HEK293 (cell line): ENCODE results near the gene TBX15.

ENCODE experiments used
- CTCF ChIA-PET: fragments of 350-600 bp; formaldehyde crosslinking; extraction: SDS; loops from one replicate; lab custom pipeline; 2021; ENCODE audit warnings: antibody characterized with exemption; lab: Yijun Ruan, JAX
- POLR2A ChIA-PET: fragments of 300-600 bp; formaldehyde crosslinking; extraction: SDS; loops from one replicate; lab custom pipeline; 2020; ENCODE audit warnings: antibody characterized with exemption, inconsistent platforms; lab: Yijun Ruan, JAX
- H3K27ac ChIP-seq: fragments of 200-500 bp; sonication (Bioruptor generic); 2 replicates; pipeline ENCODE4 v1.5.1; 2014; ENCODE audit warnings: low read depth, low read length, control low read depth, inconsistent platforms; ENCODE audit errors: extremely low read depth
- H3K36me3 ChIP-seq, 2 experiments: fragments of 200-500 bp in 1 of 2; sonication (Bioruptor generic) in 1 of 2; 1 replicate in 1 of 2; 2 replicates in 1 of 2; pipeline ENCODE4 v1.5.1; 2014 to 2017; ENCODE audit warnings: inconsistent platforms in 2 of 2, low read length in 2 of 2; ENCODE audit not compliant: control insufficient read depth in 2 of 2, insufficient read depth in 1 of 2
- H3K4me1 ChIP-seq: fragments of 200-500 bp; sonication (Bioruptor generic); 2 replicates; pipeline ENCODE4 v1.5.1; 2014; ENCODE audit warnings: mild to moderate bottlenecking, low read length, inconsistent platforms; ENCODE audit not compliant: control insufficient read depth, insufficient read depth
- H3K4me3 ChIP-seq: 2 replicates; pipeline ENCODE4 v1.5.1; 2011; ENCODE audit warnings: low read depth, mild to moderate bottlenecking, control low read depth, low read length, moderate library complexity
- H3K9me3 ChIP-seq: fragments of 200-500 bp; sonication (Bioruptor generic); 2 replicates; pipeline ENCODE4 v1.5.1; 2014; ENCODE audit warnings: low read depth, low read length, inconsistent platforms; ENCODE audit not compliant: control insufficient read depth, insufficient read depth
- HOXD13 ChIP-seq: sonication (generic); formaldehyde crosslinking; IDR thresholded peaks from 2 replicates; pipeline ENCODE4 v1.8.0; 2022; ENCODE audit warnings: missing genetic modification reagents, borderline replicate concordance
- PRDM1 ChIP-seq: fragments of 450-650 bp; formaldehyde crosslinking; IDR thresholded peaks from 2 replicates; pipeline ENCODE4; 2016; ENCODE audit warnings: missing biosample characterization, missing genetic modification characterization
- PRDM4 ChIP-seq: fragments of 450-650 bp; formaldehyde crosslinking; IDR thresholded peaks from 2 replicates; pipeline ENCODE4 v1.5.1; 2017; ENCODE audit warnings: missing biosample characterization, missing genetic modification characterization
- REPIN1 ChIP-seq: fragments of 450-650 bp; formaldehyde crosslinking; IDR thresholded peaks from 2 replicates; pipeline ENCODE4 v1.5.1; 2017; ENCODE audit warnings: missing biosample characterization, missing genetic modification characterization, low read depth
- SCRT2 ChIP-seq: fragments of 450-650 bp; formaldehyde crosslinking; IDR thresholded peaks from 2 replicates; pipeline ENCODE4 v1.5.1; 2016; ENCODE audit warnings: missing biosample characterization, missing genetic modification characterization
- ZBTB8A ChIP-seq: fragments of 450-650 bp; formaldehyde crosslinking; IDR thresholded peaks from 2 replicates; pipeline ENCODE4 v1.5.1; 2016; ENCODE audit warnings: missing biosample characterization, missing genetic modification characterization
- ZIC2 ChIP-seq: fragments of 450-650 bp; formaldehyde crosslinking; IDR thresholded peaks from 2 replicates; pipeline ENCODE4 v1.5.1; 2016; ENCODE audit warnings: missing biosample characterization, missing genetic modification characterization
- ZNF112 ChIP-seq: fragments of 450-650 bp; formaldehyde crosslinking; IDR thresholded peaks from 2 replicates; pipeline ENCODE4 v1.5.0; 2017; ENCODE audit warnings: missing biosample characterization, missing genetic modification characterization
- ZNF132 ChIP-seq: fragments of 450-650 bp; formaldehyde crosslinking; IDR thresholded peaks from 2 replicates; pipeline ENCODE4 v1.5.1; 2017; ENCODE audit warnings: missing biosample characterization, missing genetic modification characterization, borderline replicate concordance
- ZNF350 ChIP-seq: fragments of 450-650 bp; formaldehyde crosslinking; IDR thresholded peaks from 2 replicates; pipeline ENCODE4 v1.5.0; 2017; ENCODE audit warnings: missing biosample characterization, mild to moderate bottlenecking, missing genetic modification characterization
- ZNF366 ChIP-seq: fragments of 450-650 bp; formaldehyde crosslinking; conservative IDR thresholded peaks from 2 replicates; pipeline ENCODE4 v1.5.1; 2016; ENCODE audit warnings: missing biosample characterization, missing genetic modification characterization
- ZNF501 ChIP-seq: fragments of 450-650 bp; formaldehyde crosslinking; IDR thresholded peaks from 2 replicates; pipeline ENCODE4 v1.5.1; 2016; ENCODE audit warnings: missing biosample characterization, missing genetic modification characterization
- ZNF664 ChIP-seq: fragments of 450-650 bp; formaldehyde crosslinking; IDR thresholded peaks from 2 replicates; pipeline ENCODE4 v1.5.1; 2016; ENCODE audit warnings: missing biosample characterization, missing genetic modification characterization
- ZNF843 ChIP-seq: fragments of 450-650 bp; formaldehyde crosslinking; IDR thresholded peaks from 2 replicates; pipeline ENCODE4 v1.5.1; 2016; ENCODE audit warnings: missing biosample characterization, missing genetic modification characterization

TBX15 gene

GRCh38 chr1:118963456-118964430 lies 24.4 kb downstream of the TBX15 start (continued):
- TF ChIP-seq ZNF366 = peak; percentile 36; the same call in 1 of the 2 replicates
- TF ChIP-seq, all 188 proteins: peak for 21

- no peaks in the 10 kb centered on the region for H3K9me3 ChIP-seq
- CTCF ChIA-PET = no interaction called here
Measured at GRCh38 chr1:118963138-118963455, 25.0 kb downstream of the TBX15 start.

GRCh38 chr1:118961156-118961555 lies 27.0 kb downstream of the TBX15 start:
- CTCF ChIA-PET = no interaction called here
- Histone ChIP-seq H3K4me1 (no peaks in the 10 kb centered on the region), H3K27ac (no peak overlapping the region), H3K36me3 (no peaks in the 10 kb centered on the region), H3K9me3 (no peaks in the 10 kb centered on the region), H3K4me3 (no peak overlapping the region)
- TF ChIP-seq ZNF350 (tag by site-specific recombination) = no peak
- TF ChIP-seq PRDM1 (tag by site-specific recombination) = no peak
- POLR2A ChIA-PET = no interaction called here

More at GRCh38 chr1:118963138-118963455, 25.0 kb downstream of the TBX15 start:
- Histone ChIP-seq H3K27ac (no peak overlapping the region), H3K4me3 (no peak overlapping the region), H3K36me3 (no peaks in the 10 kb centered on the region), H3K4me1 (no peaks in the 10 kb centered on the region)
- POLR2A ChIA-PET = no interaction called here
- TF ChIP-seq ZNF501 (tag by site-specific recombination) (no peak), ZNF664 (tag by site-specific recombination) (peak; percentile 77; the same call in 1 of the 2 replicates)
- TF ChIP-seq, all 188 proteins: peak for 1

GRCh38 chr1:118960567-118961136 lies 27.5 kb downstream of the TBX15 start:
- H3K27ac ChIP-seq = no peak overlapping the region
- CTCF ChIA-PET = no interaction called here
- POLR2A ChIA-PET = no interaction called here

GRCh38 chr1:118960026-118960561 lies 28.0 kb downstream of the TBX15 start:
- Histone ChIP-seq H3K27ac (no peak overlapping the region), H3K36me3 (no peaks in the 10 kb centered on the region), H3K4me3 (no peak overlapping the region), H3K9me3 (no peaks in the 10 kb centered on the region), H3K4me1 (no peaks in the 10 kb centered on the region)
- TF ChIP-seq ZNF112 (tag by site-specific recombination) = no peak
- TF ChIP-seq PRDM4 (tag by site-specific recombination) = peak; percentile 68
- peak; percentile 27; the same call in 1 of the 2 replicates for TF ChIP-seq ZIC2 (tag by site-specific recombination)
- ChIA-PET CTCF (no interaction called here), POLR2A (interaction anchor here (0.6 kb wide), 1 partner anchor 52 kb away, joined by 3 read pairs; no protein-coding TSS in a partner anchor)

More at GRCh38 chr1:118960567-118961136, 27.5 kb downstream of the TBX15 start:
- peak; percentile 39; the same call in 1 of the 2 replicates for TF ChIP-seq HOXD13
- no peak for TF ChIP-seq ZNF132
- no peak for TF ChIP-seq ZBTB8A (tag by site-specific recombination)
- TF ChIP-seq ZNF843 (tag by site-specific recombination) = no peak
- TF ChIP-seq SCRT2 (tag by site-specific recombination) = 0 out of 2 replicates have a peak, but pooled peaks have one; percentile 41
- TF ChIP-seq REPIN1 (tag by site-specific recombination) = no peak
- Histone ChIP-seq H3K9me3 (no peaks in the 10 kb centered on the region), H3K4me1 (no peaks in the 10 kb centered on the region), H3K4me3 (no peak overlapping the region), H3K36me3 (no peaks in the 10 kb centered on the region)
